ENCODE measurements around the gene RNF220.

Gene RNF220

DNA sequence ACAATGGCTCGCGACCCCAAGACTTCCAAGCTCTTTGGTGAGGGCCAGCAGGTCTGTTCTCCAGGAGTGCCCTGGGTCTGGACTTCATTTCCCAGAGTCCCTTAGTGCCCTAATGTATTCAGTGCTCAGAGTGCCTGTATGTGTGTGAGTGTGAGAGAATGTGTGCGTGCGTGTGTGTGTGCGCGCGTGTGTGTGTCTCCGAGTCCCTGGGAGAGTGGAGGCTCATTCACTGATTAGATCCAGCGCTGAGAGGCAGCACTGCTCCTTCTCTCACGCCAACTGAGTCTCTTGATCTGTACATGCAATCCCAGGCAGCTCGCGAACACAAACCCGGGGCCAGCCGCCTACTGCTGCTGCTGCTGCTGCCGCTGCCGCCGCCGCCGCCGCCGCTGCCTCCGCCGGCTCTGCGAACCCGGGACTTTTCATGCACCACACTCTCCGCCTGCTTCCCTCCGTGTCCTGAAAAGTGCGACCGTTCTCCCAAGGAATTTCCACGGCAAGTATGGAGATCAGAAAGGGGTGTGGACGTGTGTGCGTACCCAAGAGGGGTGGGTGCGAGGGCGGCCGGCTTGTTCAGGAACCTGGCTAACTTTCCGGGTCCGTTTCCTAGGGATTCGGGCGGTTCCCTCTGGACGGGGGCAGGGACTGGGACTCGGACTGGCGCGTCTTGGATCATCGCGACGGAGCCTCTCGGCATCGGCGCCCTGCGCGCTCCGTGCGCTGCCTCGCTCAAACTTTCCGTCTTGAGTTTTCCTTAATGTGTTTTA lies at the start of gene RNF220:
RNF220 (plus strand) TSS at position 225 of the 767 bp plus-strand sequence.
- Mint-ChIP-seq H3K27me3 (peaks cover 31% of the 10 kb centered on the region), H3K36me3 (no peaks in the 10 kb centered on the region), H3K4me3 (peak within 1 kb of the TSS; percentile 88), H3K27ac (peak within 1 kb of the TSS; percentile 0), H3K4me1 (ENCODE audit: low read depth) (peaks cover 29% of the 10 kb centered on the region), H3K9me3 (ENCODE audit: low read depth) (no peaks in the 10 kb centered on the region)

DNA sequence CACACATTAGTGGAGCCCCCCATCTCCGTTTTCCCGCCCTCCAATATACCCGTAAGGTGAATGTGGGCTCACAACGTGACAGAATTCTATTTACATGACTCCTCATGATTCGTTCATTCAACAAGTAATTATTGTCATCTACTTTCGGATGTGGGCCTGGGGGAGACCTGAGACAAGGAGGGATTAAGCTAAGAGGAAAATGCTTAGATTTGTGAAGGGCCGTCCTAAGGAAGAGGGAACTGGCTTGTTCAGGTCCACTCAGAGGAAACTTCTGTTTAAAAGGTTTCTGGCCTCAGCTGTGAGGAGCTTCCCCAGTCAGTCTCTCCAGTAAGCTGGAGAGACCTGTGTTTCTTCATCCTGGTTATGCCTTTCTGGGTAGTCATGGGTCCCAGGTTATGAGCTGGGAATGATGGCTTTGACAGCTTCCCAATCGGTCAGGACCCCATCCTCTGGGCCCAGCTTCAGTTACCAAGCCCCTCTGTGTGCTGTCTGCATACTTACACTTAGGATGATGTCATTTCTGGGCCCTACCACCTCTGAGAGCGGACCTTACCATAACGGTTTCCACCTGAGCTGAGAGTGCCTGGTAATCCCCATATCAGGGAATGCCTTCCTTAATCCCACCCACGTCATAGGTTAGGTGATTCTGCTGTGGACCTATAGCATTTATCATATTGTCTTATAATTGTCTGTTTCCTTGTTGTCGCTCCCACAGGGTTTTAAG lies 49.3 kb upstream of the RNF220 start:
- Mint-ChIP-seq H3K4me1 (ENCODE audit: low read depth) (peaks cover 36% of the 10 kb centered on the region), H3K27ac (peak overlapping the region; percentile 90), H3K36me3 (peaks cover 2% of the 10 kb centered on the region), H3K27me3 (no peaks in the 10 kb centered on the region), H3K9me3 (ENCODE audit: low read depth) (no peaks in the 10 kb centered on the region), H3K4me3 (peak overlapping the region; percentile 95)

DNA sequence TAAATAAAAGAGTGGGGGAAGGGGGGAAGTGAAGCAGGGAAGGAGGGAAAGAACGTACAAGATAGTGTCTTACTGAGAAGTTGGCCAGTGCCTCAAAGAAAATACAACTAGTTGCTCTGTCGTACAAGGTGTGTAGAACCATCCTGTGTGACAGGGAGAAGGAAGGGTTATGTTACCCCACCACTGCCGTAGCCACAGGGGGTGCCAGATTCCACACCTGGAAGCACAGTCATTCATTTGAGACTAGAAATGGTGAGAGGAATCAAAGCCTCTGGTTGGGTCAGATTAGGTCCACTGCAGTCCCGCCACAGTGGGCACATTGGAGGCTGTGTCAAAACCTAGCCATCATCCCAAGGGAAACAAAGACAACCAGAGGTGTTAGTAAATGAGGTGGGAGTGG lies 47.3 kb upstream of the RNF220 start:
- Mint-ChIP-seq H3K27ac (no peak overlapping the region), H3K9me3 (ENCODE audit: low read depth) (no peaks in the 10 kb centered on the region), H3K36me3 (no peaks in the 10 kb centered on the region)

DNA sequence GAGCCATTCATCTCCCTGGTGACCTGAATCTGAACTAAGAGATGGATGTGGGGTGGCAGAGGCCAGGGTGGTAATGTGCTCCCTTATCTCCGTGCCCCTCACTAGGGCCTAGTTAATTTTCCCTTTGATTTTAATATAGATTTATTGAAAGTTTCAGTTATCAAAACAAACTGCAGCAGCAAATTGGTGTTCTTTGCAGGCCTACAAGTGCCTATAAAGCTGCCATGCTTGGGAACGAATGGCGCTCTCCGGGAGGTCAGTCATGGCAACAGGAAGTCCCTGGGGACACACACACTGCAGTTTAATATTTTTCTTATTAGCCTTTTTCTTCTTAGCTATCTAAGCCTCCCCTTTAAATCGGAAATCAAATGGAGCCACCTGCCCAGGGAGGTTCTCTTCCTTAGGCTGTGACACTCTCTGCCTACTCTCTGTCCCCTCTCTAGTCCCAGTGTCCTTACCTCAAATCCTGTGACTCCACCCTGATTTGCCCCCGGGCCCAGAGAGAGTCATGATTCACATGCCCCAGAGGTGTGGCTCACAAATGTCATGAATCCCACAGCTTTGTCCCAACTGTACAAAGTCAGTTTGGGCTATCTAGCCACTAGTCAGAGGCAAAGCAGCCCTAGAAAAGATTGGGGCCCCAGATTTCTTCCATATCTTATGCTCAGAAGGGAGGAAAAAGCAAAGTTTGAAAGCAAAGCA lies 45.7 kb upstream of the RNF220 start:
- no peaks in the 10 kb centered on the region for H3K27me3 Mint-ChIP-seq
- H3K4me3 Mint-ChIP-seq, result no peak overlapping the region
- peaks cover 8% of the 10 kb centered on the region for H3K4me1 Mint-ChIP-seq (ENCODE audit: low read depth)
- H3K9me3 Mint-ChIP-seq (ENCODE audit: low read depth), result no peaks in the 10 kb centered on the region
- H3K27ac Mint-ChIP-seq, result no peak overlapping the region
- H3K36me3 Mint-ChIP-seq, result no peaks in the 10 kb centered on the region

More for the DNA sequence above, 47.3 kb upstream of the RNF220 start:
- Mint-ChIP-seq H3K4me3 (no peak overlapping the region), H3K27me3 (no peaks in the 10 kb centered on the region), H3K4me1 (ENCODE audit: low read depth) (peaks cover 24% of the 10 kb centered on the region)

DNA sequence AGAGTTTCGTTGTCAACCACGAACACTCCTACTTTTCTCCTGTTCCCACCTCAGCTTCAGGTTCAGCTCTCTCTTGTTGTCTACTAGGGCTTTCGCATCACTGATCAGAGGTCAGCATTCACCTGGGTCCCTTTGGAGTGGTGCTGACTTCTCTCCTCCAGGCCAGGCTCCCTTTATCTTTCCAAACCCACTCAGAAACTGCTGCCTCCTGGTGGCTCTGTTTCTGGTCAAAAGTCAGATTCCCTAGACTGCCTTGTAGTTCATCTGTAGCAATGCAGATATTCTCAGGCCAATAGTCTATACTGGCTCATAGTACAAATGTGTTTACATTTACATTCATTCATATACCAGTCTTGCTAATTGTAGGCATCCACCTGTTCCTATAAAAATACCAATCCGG lies 43.6 kb upstream of the RNF220 start:
- Mint-ChIP-seq H3K27ac (no peak overlapping the region), H3K27me3 (no peaks in the 10 kb centered on the region), H3K4me3 (no peak overlapping the region), H3K4me1 (ENCODE audit: low read depth) (no peaks in the 10 kb centered on the region), H3K36me3 (no peaks in the 10 kb centered on the region), H3K9me3 (ENCODE audit: low read depth) (no peaks in the 10 kb centered on the region)

DNA sequence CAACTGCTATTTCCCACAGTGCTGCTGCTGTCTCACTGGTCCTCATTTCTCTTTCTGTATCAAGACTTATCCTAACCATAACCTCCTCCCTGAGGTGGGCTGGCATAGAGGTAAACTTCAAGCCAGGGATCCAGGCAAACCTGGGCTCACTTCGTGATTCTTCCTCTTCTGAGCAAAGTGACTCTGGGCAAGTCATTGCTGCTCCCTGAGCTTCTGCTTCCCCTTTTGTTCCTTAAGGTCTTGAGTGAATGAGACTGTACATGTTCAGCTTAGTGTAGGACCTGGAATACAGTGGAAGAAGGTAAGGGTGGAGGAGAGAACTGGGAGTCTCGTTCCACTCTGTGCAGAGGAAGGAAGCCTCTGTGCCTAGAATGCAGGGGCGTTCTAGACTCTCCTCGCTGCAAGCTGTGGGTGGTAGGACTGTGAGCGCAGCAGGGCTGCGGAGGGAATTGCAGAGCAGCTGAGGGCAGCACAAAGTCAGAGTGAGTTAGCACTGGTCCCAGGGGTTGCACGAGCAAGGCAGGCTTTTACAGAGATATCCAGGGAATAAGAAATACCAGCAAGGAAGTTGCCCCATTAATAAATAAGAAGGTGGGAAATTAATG lies 38.6 kb upstream of the RNF220 start:
- no peak overlapping the region for H3K27ac Mint-ChIP-seq
- no peak overlapping the region for H3K4me3 Mint-ChIP-seq
- no peaks in the 10 kb centered on the region for H3K4me1 Mint-ChIP-seq (ENCODE audit: low read depth)
- H3K9me3 Mint-ChIP-seq (ENCODE audit: low read depth), result no peaks in the 10 kb centered on the region
- peaks cover 2% of the 10 kb centered on the region for H3K27me3 Mint-ChIP-seq
- no peaks in the 10 kb centered on the region for H3K36me3 Mint-ChIP-seq

DNA sequence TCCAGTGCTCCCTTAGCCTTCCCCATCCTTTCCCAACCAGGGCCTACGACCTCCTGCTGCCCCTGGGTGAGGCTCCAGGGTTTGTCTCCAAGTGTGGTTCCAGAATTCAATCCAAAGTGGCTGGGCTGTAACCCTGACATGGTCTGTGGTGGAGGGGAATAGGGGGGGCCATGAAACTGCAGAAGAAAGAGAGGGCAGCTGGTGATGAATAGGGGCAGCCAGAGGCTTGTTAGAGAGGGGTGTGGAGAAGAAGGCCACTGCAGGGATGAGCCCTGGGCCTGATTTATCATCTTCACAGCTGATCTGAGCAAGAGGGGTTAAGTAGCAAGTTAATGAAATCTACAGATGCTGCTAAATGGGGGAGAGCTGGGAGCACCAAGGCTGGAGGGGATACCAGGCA lies 37.1 kb upstream of the RNF220 start:
- H3K4me1 Mint-ChIP-seq (ENCODE audit: low read depth), result no peaks in the 10 kb centered on the region
- no peaks in the 10 kb centered on the region for H3K9me3 Mint-ChIP-seq (ENCODE audit: low read depth)
- no peak overlapping the region for H3K27ac Mint-ChIP-seq
- no peaks in the 10 kb centered on the region for H3K36me3 Mint-ChIP-seq
- H3K4me3 Mint-ChIP-seq, result no peak overlapping the region
- H3K27me3 Mint-ChIP-seq, result peaks cover 2% of the 10 kb centered on the region

DNA sequence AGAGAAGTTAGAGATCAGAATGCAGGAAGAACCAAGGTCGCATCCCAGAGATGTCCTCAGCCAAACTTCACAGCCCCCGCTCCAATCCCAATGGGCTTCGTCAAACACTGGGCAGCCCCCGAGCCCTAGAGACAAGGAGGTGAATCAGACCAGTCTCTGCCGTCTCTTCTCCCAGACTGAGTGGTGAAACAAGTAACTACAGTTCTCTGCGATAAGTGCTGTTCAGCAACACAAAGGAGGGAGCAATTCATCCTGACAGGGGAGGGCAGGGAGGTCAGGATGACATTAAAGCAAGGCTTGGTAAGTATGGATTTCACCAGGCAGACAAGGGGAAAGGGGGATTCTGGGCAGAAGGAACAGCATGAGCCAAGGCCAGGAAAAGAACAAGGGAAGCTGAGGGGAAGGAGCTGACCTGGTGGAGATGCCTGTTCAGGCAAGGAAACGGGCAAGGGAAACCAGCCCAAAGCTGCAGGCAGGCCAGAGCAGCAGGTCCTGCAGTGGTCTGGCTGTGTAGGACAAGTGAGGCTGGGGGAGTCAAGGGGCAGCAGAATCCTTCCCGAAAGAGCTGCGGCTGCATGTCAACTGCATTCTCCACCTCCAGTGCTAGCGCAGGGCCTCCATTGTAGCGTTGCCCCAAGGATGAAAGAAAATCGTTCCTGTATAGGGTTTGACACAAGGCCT lies 36.4 kb upstream of the RNF220 start:
- H3K36me3 Mint-ChIP-seq, result no peaks in the 10 kb centered on the region
- no peaks in the 10 kb centered on the region for H3K9me3 Mint-ChIP-seq (ENCODE audit: low read depth)
- H3K27ac Mint-ChIP-seq, result no peak overlapping the region
- no peak overlapping the region for H3K4me3 Mint-ChIP-seq
- H3K4me1 Mint-ChIP-seq (ENCODE audit: low read depth), result no peaks in the 10 kb centered on the region
- peaks cover 2% of the 10 kb centered on the region for H3K27me3 Mint-ChIP-seq

DNA sequence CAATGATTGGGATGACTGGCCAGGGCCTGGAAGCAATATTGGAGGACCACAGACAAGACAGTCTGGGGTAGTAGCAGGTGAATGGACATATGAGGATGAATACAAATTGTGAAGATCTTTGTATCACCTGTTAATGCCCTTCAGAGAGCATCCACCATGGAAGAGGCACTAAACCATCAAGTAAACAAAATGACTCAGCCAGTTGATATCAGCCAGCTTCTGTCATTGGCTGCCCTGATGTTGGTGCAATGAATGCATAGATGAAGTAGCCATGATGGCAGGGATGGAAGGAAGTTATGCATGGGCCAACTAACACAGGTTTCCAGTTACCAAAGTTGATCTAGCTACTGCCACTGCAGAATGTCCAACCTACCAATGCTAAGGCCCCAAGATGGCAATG lies 33.8 kb upstream of the RNF220 start:
- Mint-ChIP-seq H3K36me3 (no peaks in the 10 kb centered on the region), H3K27ac (no peak overlapping the region), H3K4me1 (ENCODE audit: low read depth) (no peaks in the 10 kb centered on the region), H3K4me3 (no peak overlapping the region), H3K27me3 (peaks cover 2% of the 10 kb centered on the region), H3K9me3 (ENCODE audit: low read depth) (no peaks in the 10 kb centered on the region)

DNA sequence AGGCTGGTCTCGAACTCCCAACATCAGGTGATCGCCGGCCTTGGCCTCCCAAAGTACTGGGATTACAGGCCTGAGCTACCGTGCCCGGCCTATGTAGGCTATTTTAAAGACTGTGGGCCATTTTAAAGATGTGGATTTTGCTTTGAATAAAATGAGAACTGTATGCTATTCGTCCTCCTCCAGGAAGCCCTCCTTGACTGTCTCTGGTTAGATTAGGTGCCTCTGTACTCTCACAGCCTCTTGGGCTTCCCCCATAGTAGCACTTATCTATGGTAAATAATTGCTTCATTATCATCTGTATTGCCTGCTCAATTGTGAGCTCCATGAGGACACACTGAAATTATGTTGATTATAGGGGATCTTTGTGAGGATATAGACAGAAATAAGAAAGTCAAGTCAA lies 29.5 kb upstream of the RNF220 start:
- Mint-ChIP-seq H3K4me1 (ENCODE audit: low read depth) (no peaks in the 10 kb centered on the region), H3K27ac (no peak overlapping the region), H3K36me3 (no peaks in the 10 kb centered on the region), H3K27me3 (no peaks in the 10 kb centered on the region), H3K9me3 (ENCODE audit: low read depth) (no peaks in the 10 kb centered on the region), H3K4me3 (no peak overlapping the region)

DNA sequence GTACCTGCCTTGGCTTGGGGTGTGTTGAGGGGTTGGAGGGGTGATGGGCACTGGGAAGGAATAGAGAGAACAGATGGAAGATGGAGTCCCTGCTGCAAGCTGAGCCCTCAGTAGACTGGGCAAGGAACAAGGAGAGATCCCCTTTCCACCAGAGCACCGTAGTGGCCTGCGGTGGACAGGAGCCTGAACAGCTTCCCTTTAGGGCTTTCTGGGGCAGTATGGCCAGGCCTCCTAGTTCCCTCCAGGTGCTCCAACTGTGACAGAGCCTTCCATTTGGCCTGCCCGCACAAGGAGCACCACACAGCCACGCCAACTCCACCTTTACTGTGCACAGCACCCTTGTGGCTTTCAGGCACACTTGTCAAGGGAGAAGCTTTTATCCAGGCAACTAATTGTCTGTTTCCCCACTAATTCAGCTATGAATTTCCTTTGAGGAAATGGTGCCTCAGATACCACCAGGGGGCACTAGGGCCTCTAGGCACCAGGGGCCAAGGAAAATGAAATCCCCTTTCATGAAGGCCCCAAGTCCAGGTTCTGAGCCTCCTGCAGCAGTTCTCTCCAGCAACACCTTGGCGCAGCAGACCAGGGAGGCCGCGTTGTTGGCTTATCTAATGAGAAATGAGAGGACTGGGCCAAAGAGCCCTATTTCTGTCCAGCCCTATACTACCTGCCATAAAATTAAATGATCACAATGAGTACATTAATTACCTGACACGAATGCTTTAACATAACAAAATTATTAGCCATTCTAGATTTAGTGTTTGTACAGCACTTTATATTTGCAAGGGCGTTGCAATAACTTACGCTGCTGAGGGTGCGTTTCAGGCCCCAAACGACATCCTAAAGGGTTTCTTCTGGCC lies 26.9 kb upstream of the RNF220 start:
- no peaks in the 10 kb centered on the region for H3K36me3 Mint-ChIP-seq
- no peak overlapping the region for H3K27ac Mint-ChIP-seq
- H3K4me3 Mint-ChIP-seq, result no peak overlapping the region
- H3K4me1 Mint-ChIP-seq (ENCODE audit: low read depth), result no peaks in the 10 kb centered on the region
- no peaks in the 10 kb centered on the region for H3K27me3 Mint-ChIP-seq
- no peaks in the 10 kb centered on the region for H3K9me3 Mint-ChIP-seq (ENCODE audit: low read depth)

DNA sequence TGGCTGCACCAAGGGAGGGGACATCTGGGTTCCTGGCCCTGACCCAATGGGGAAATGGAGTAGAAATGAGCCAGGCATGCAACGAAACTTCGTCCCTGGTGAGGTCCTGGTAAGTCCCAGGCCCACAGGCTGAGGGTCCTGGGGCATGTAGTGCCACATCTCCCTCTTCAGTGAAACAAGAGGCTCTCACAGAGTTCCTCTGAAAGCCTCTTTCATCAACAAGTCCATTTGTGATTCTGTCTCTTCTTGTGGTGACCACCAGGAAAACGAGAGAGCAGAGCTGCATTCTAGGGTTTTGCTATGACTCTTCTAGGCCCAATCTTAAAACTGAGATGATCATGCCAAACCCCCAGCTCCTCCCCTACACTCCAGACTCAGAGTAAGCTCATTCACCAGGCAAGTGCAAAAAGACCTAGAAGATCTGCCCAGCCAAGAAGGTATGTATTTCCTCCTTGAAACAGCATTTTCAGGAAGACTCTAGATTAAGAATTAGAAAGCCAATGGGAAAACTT lies 24.3 kb upstream of the RNF220 start:
- Mint-ChIP-seq H3K27ac (no peak overlapping the region), H3K27me3 (no peaks in the 10 kb centered on the region), H3K36me3 (no peaks in the 10 kb centered on the region), H3K4me1 (ENCODE audit: low read depth) (no peaks in the 10 kb centered on the region), H3K9me3 (ENCODE audit: low read depth) (no peaks in the 10 kb centered on the region), H3K4me3 (no peak overlapping the region)

DNA sequence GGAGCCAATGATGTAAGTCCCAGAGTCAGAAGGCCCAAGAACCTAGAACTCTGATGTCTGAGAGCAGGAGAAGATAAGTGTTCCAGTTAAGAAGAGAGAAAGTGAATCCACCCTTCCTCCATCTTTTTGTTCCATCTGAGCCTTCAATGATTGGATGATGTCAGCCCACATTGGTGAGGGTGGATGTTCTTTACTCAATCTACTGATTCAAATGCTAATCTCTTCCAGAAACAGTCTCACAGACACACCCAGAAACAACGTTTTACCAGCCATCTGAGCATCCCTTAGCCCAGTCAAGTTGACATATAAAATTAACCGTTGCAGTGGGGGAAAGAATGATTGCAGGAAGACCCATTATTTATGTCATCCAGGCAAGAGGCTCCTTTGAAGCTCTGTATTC lies 16.5 kb upstream of the RNF220 start:
- peaks cover 9% of the 10 kb centered on the region for H3K27me3 Mint-ChIP-seq
- H3K27ac Mint-ChIP-seq, result no peak overlapping the region
- no peak overlapping the region for H3K4me3 Mint-ChIP-seq
- H3K9me3 Mint-ChIP-seq (ENCODE audit: low read depth), result no peaks in the 10 kb centered on the region
- H3K36me3 Mint-ChIP-seq, result no peaks in the 10 kb centered on the region
- no peaks in the 10 kb centered on the region for H3K4me1 Mint-ChIP-seq (ENCODE audit: low read depth)

DNA sequence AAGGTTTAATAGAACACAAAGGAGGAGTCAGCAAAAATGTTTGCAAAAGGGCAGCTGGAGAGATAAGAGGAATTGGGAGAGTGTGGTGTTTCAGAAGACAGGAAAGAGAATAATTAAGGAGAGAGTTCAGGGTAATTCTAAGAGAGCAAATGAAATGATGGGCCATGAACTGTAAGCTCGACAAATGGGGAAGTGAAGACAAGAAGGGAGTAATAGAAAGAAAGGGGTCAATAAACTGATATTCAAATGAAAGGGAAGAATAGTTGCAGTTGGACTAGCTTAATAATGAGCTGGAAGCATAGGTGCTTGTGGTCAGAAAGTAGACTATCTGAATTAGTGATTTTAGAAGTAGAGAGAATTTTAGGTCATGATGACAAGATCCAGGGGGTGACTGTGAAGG lies 15.6 kb upstream of the RNF220 start:
- H3K36me3 Mint-ChIP-seq, result no peaks in the 10 kb centered on the region
- peaks cover 12% of the 10 kb centered on the region for H3K27me3 Mint-ChIP-seq
- H3K4me3 Mint-ChIP-seq, result no peak overlapping the region
- H3K9me3 Mint-ChIP-seq (ENCODE audit: low read depth), result no peaks in the 10 kb centered on the region
- no peak overlapping the region for H3K27ac Mint-ChIP-seq
- no peaks in the 10 kb centered on the region for H3K4me1 Mint-ChIP-seq (ENCODE audit: low read depth)
